Neutrophil (primary cell): ENCODE measurements around the gene DTX3L.

Experiments
- H3K27ac ChIP-seq: fragments of 200-600 bp; sonication (generic); 2 replicates; pipeline ENCODE4 v1.5.1; 2016; ENCODE audit warnings: mild to moderate bottlenecking, moderate library complexity
- H3K27me3 ChIP-seq: fragments of 200-600 bp; sonication (generic); 2 replicates; pipeline ENCODE4 v1.6.0; 2016; ENCODE audit warnings: mild to moderate bottlenecking
- H3K36me3 ChIP-seq: fragments of 200-600 bp; sonication (generic); 2 replicates; pipeline ENCODE4 v1.5.1; 2017
- H3K4me1 ChIP-seq, 2 experiments: fragments of 200-600 bp in 1 of 2; sonication (generic) in 1 of 2; 1 replicate in 1 of 2; 2 replicates in 1 of 2; pipeline versions ENCODE4 v1.5.1 to v1.6.1; 2013 to 2016; ENCODE audit warnings: low read depth in 1 of 2, low read length in 1 of 2, mild to moderate bottlenecking in 1 of 2, moderate library complexity in 1 of 2; ENCODE audit not compliant: control insufficient read depth in 1 of 2, insufficient read depth in 1 of 2
- H3K4me3 ChIP-seq, 2 experiments: fragments of 200-600 bp in 1 of 2; sonication (generic) in 1 of 2; 1 replicate in 1 of 2; 2 replicates in 1 of 2; pipeline ENCODE4 v1.5.1; 2013 to 2016; ENCODE audit warnings: low read depth in 1 of 2, low read length in 1 of 2, mild to moderate bottlenecking in 1 of 2, moderate library complexity in 1 of 2
- H3K9me3 ChIP-seq: fragments of 200-600 bp; sonication (generic); 2 replicates; pipeline ENCODE4 v1.5.1; 2016
- TF ChIP-seq, protein P1 (sequence below): fragments of 200-600 bp; sonication (generic); IDR thresholded peaks from 2 replicates; pipeline ENCODE4 v1.5.1; 2016; ENCODE audit warnings: antibody characterized with exemption

The DTX3L gene

DNA sequence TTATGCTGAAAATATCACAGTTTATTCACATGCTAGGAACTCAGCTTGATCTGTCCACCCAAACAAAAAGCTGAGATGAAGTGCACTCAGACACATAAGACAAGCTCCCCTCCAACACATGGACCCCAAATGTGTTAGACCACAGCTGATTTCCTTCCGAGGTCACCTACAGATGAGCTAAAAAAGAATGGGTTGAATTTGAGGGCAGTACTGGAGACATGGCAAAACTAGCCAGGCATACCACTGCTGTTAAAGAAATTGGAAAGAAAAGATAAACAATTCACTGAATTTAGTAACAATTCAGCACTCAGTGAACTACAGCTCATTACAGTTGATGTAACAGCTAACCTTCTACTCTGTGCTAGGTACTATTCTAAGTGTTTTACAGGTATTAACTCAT lies 15.5 kb upstream of the DTX3L start:
- no peaks in the 10 kb centered on the region for H3K4me1 ChIP-seq
- TF ChIP-seq, protein P1, sequence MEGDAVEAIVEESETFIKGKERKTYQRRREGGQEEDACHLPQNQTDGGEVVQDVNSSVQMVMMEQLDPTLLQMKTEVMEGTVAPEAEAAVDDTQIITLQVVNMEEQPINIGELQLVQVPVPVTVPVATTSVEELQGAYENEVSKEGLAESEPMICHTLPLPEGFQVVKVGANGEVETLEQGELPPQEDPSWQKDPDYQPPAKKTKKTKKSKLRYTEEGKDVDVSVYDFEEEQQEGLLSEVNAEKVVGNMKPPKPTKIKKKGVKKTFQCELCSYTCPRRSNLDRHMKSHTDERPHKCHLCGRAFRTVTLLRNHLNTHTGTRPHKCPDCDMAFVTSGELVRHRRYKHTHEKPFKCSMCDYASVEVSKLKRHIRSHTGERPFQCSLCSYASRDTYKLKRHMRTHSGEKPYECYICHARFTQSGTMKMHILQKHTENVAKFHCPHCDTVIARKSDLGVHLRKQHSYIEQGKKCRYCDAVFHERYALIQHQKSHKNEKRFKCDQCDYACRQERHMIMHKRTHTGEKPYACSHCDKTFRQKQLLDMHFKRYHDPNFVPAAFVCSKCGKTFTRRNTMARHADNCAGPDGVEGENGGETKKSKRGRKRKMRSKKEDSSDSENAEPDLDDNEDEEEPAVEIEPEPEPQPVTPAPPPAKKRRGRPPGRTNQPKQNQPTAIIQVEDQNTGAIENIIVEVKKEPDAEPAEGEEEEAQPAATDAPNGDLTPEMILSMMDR, result no peak
- H3K27ac ChIP-seq, result no peak overlapping the region
- H3K9me3 ChIP-seq, result peaks cover 4% of the 10 kb centered on the region
- H3K27me3 ChIP-seq, result no peaks in the 10 kb centered on the region
- no peak overlapping the region for H3K4me3 ChIP-seq
- peaks cover 98% of the 10 kb centered on the region for H3K36me3 ChIP-seq

DNA sequence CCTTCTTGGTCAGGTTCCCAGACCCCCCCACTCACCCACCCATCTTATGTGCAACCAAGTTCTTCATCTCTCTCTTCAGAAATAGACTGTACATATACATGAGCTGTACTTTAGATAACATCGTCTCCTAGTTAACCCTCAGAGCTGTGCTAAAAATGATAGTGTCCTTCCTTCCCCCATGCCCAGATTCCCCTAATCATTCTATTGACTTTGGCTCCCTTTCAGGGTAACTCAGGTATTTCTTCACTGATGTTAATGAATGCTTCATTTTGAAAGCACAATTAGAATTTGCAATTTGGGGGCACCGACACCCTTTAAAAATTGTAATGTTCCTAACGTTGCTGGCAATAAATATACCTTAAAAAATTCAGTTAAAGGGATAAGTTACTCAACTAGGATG lies 11.0 kb upstream of the DTX3L start:
- H3K27me3 ChIP-seq, result no peaks in the 10 kb centered on the region
- no peaks in the 10 kb centered on the region for H3K4me1 ChIP-seq
- peaks cover 99% of the 10 kb centered on the region for H3K36me3 ChIP-seq
- H3K4me3 ChIP-seq, result no peak overlapping the region
- H3K9me3 ChIP-seq, result peaks cover 4% of the 10 kb centered on the region
- TF ChIP-seq, protein P1, result no peak
- H3K27ac ChIP-seq, result no peak overlapping the region

DNA sequence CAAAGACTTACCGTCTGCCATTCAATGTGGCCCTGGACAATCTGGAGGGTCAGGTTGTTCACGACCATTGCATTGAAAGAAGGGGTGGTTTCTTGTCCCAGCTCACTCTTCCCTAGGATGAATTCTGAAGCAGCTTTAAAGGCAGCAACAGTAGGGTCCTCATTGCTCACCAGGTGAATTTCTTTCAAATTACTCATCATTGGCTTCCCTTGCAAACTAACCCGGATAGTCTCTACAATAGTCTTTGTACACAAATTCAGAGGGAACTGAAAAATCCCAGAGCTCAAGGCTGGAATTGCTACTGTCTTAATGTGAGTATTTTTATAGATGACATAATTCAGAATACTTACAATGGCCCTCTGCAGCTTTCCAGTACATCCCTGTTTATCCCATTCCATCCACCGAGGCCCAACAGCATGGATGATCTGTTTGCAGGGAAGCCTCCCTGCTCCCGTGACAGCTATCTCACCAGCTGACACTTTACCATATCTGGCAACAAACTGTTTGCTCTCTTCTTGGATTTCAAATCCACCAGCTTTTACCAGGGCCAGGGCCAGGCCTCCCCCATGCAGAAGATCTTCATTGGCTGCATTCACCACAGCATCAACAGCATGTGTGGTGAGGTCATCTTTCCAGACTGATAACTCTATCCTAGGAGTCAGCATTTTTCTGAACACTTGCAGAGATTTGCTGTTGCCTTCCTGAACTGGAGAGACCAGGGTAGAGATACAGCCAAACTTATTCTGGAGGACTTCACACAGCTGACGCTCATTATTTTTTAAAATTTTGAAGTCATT lies 8.7 kb upstream of the DTX3L start:
- Histone ChIP-seq H3K9me3 (peaks cover 4% of the 10 kb centered on the region), H3K4me3 (no peak overlapping the region), H3K4me1 (no peaks in the 10 kb centered on the region), H3K36me3 (peaks cover 94% of the 10 kb centered on the region), H3K27me3 (no peaks in the 10 kb centered on the region), H3K27ac (no peak overlapping the region)
- TF ChIP-seq, protein P1, result no peak

DNA sequence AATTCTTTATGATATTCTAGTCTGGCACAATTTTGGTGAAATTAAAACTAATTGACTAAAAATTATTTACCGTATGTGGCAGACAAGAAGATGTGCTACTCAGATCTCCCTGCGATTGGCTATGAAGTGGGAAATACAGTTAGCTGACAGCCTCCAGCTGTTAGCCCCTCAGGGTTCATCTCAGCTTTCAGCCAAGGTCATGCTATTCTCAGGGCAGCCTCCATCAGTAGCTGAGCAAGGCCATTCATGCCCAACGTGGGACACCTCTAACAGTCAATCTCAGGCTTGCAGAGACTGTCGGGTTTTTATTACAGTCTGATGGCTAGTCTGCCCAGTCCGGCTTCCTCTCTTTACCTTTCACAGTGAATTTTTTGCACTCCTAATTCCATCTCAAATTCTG lies 6.8 kb upstream of the DTX3L start:
- H3K9me3 ChIP-seq, result no peaks in the 10 kb centered on the region
- TF ChIP-seq, protein P1, result no peak
- no peak overlapping the region for H3K4me3 ChIP-seq
- H3K4me1 ChIP-seq, result no peaks in the 10 kb centered on the region
- H3K36me3 ChIP-seq, result peaks cover 76% of the 10 kb centered on the region
- no peaks in the 10 kb centered on the region for H3K27me3 ChIP-seq
- H3K27ac ChIP-seq, result no peak overlapping the region

DNA sequence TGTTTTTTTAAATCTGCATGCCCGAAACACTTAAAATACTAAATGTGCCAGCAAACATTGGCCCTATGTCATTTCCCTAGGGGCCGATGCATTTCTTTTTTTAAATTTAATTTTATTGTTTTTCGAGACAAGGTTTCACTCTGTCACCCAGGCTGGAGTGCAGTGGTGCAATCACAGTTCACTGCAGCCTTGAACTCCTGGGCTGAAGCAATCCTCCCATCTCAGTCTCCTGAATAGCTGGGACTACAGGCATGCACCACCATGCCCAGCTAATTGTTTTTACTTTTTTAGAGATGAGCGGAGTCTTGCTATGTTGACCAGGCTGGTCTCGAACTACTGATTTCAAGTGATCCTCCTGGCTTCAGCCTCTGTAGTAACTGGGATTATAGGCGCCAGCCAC lies 5.5 kb upstream of the DTX3L start:
- peaks cover 10 to 11% of the 10 kb centered on the region in 2 experiments for H3K4me1 ChIP-seq
- no peak overlapping the region for H3K27ac ChIP-seq
- TF ChIP-seq, protein P1, result no peak
- H3K36me3 ChIP-seq, result peaks cover 63% of the 10 kb centered on the region
- H3K27me3 ChIP-seq, result no peaks in the 10 kb centered on the region
- H3K4me3 ChIP-seq, result no peak overlapping the region
- H3K9me3 ChIP-seq, result no peaks in the 10 kb centered on the region
